Right hindlimb (tissue), 1 donor: ENCODE data around the gene CAB39L.

ENCODE experiments used
- DNase-seq: peaks from one replicate; pipeline ENCODE4 v3.0.0-alpha.2; 2018

The CAB39L gene

GRCh38 chr13:49271264-49271663 is 172.6 kb downstream of the CAB39L start:
- DNase-seq, result no peak

- DNase-seq, result no peak
Observed at GRCh38 chr13:49265822-49266221, 178.0 kb downstream of the CAB39L start.

GRCh38 chr13:49262634-49263033 is 181.2 kb downstream of the CAB39L start:
- DNase-seq, result no peak

- no peak for DNase-seq
Observed at GRCh38 chr13:49259586-49259985, 184.3 kb downstream of the CAB39L start.
